HG03280 (cell line): ENCODE data around the gene DNAJB2.
"Not testable (repeated sequence)": the region's sequence is repeated elsewhere in the genome, so short reads cannot be mapped to it uniquely, and the experiment has no call there.

Experiments used
- ATAC-seq: cut with Tn5 transposase; IDR thresholded peaks from one replicate; pipeline ENCODE4 v1.9.1; 2021; ENCODE audit warnings: mild to moderate bottlenecking, moderate library complexity; ENCODE audit not compliant: unreplicated experiment

The DNAJB2 gene

GRCh38 chr2:219254590-219255201, 24.5 kb upstream of the DNAJB2 start:
- ATAC-seq, result peak; percentile 20

- ATAC-seq, result not testable (repeated sequence)
Observed at GRCh38 chr2:219258942-219259341, 20.2 kb upstream of the DNAJB2 start.

GRCh38 chr2:219261024-219261855, 17.9 kb upstream of the DNAJB2 start:
- no peak for ATAC-seq

- no peak for ATAC-seq
Observed at GRCh38 chr2:219266232-219266631, 12.9 kb upstream of the DNAJB2 start.

- no peak for ATAC-seq
Observed at GRCh38 chr2:219266886-219267285, 12.3 kb upstream of the DNAJB2 start.

GRCh38 chr2:219268294-219268693, 10.9 kb upstream of the DNAJB2 start:
- ATAC-seq, result no peak

GRCh38 chr2:219269362-219270054, 9.7 kb upstream of the DNAJB2 start:
- no peak for ATAC-seq

GRCh38 chr2:219270055-219270372, 9.2 kb upstream of the DNAJB2 start:
- no peak for ATAC-seq

GRCh38 chr2:219271021-219271420, 8.1 kb upstream of the DNAJB2 start:
- no peak for ATAC-seq

GRCh38 chr2:219272356-219272755, 6.8 kb upstream of the DNAJB2 start:
- no peak for ATAC-seq

GRCh38 chr2:219272995-219273394, 6.2 kb upstream of the DNAJB2 start:
- ATAC-seq, result no peak

- no peak for ATAC-seq
Observed at GRCh38 chr2:219273937-219274336, 5.2 kb upstream of the DNAJB2 start.

GRCh38 chr2:219274361-219274921, 4.7 kb upstream of the DNAJB2 start:
- no peak for ATAC-seq

- ATAC-seq, result peak; percentile 26
Observed at GRCh38 chr2:219277703-219278654, 1.2 kb upstream of the DNAJB2 start.

- ATAC-seq, result no peak
Observed at GRCh38 chr2:219278655-219279150, 463 bp upstream of the DNAJB2 start.

GRCh38 chr2:219279916-219280516, 850 bp downstream of the DNAJB2 start:
- no peak for ATAC-seq

- no peak for ATAC-seq
Observed at GRCh38 chr2:219280651-219281050, 1.5 kb downstream of the DNAJB2 start.

GRCh38 chr2:219281588-219281987, 2.4 kb downstream of the DNAJB2 start:
- no peak for ATAC-seq

- ATAC-seq, result no peak
Observed at GRCh38 chr2:219282375-219282774, 3.2 kb downstream of the DNAJB2 start.
